GM18870 (cell line): ENCODE data around the gene CLCNKA.
"Not testable (repeated sequence)": the region's sequence is repeated elsewhere in the genome, so short reads cannot be mapped to it uniquely, and the experiment has no call there.

Source experiments
- ATAC-seq: cut with Tn5 transposase; IDR thresholded peaks from one replicate; pipeline ENCODE4 v1.9.1; 2021; ENCODE audit warnings: moderate library complexity; ENCODE audit not compliant: unreplicated experiment

Gene CLCNKA

GRCh38 chr1:16061989-16062686 is 40.3 kb downstream of the CLCNKA start:
- not testable (repeated sequence) for ATAC-seq

DNA sequence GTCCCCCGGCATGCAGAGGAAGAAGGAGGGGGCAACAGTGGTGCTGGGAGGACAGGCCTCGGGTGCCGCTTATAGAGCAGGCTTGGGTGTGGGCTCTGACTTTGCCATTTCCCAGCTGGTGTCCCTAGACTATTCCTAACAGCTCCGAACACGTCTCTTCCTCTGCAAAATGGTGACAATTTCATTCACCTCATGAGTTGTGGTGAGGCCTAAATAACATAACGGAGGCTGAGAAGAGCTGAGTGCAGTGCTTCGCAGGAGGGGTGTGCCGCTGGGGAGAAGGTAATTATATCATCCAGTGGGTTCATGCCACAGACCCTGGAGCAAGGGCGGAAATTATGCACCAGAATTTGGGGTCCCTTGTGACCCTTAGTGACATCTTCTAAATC is 40.8 kb downstream of the CLCNKA start:
- not testable (repeated sequence) for ATAC-seq

DNA sequence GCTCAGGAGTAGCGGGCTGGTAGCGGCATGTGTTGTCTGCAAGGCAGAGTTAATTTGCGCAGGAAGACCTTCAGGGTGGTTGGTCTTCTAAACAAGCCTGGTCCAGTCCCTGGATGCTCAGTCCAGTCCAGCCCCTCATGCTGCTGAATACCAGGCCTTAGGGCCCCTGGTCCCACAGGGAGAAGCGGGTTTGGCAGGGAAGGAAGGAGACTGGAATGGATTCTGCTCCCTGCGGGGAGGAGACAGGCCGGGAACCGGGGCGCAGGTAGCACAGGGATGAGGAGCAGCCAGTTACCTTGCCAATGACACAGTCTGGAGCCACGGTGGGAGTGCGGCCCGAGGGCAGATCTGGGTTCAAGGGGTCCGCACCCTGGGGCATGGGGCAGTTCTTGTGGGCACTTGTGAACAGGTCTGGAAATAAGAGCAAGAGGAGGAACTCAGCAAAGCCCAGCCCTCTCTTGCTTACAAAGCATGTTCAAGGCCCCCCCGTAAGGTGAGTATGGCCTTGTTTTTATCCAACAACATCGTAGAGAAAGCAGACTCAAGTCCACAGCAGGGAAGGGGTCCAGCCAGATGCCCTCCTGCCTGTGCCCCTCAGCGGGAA is 41.5 kb downstream of the CLCNKA start:
- no peak for ATAC-seq

DNA sequence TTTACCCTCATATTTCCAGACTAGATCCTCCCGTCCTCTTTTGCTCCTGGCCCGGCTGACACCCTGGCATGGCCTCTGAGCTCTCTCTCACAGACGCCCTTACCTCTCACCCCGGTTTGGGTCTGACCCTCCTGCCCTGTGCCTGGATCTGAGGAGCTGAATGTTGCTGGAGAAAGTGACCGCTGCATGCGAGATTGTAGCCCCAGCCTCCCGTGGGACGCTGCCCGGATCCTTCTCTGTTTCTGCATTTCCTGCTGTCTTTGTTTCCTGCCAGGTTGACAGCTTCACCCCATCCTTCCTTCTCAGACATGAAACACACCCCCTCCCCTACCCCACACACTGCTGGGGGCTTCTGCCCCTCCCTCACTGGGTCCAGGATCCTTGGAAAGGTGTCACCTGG is 42.1 kb downstream of the CLCNKA start:
- ATAC-seq, result no peak

- no peak for ATAC-seq
These were observed 42.9 kb downstream of the CLCNKA start for GRCh38 chr1:16064536-16065268.

- no peak for ATAC-seq
These were observed 43.4 kb downstream of the CLCNKA start for GRCh38 chr1:16065269-16065576.

- ATAC-seq, result no peak
These were observed 44.4 kb downstream of the CLCNKA start for GRCh38 chr1:16066245-16066644.

DNA sequence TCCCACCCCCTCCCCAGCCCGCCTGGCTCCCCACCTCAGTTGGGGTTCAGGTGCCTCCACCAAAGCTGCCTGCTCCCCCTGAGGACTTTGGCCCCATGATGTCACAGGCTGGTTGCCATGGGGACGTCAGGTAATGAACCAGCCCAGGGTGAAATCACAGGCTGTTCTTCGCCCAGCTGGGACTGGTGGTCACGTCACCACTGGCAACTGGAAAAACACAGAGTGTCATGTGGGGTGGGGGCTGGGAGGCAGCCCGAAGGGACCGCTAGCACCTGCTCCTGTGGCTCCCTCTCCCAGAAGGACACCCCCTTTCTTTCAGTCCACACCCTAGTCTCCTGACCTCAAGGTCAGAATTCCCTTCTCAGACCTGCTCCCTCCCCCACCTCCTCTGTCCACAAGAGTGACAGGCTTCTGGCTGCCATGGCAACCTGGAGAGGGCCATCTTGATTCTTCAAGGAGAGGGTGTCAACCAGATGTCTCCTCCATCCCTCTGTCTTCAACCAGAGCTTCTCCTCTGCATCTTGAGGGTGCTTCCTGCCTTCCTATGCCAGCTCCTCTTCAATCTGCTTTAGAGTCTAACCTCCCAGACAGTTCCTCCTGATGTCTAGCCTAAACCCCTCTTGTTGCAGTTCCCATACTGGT is 45.4 kb downstream of the CLCNKA start:
- no peak for ATAC-seq

DNA sequence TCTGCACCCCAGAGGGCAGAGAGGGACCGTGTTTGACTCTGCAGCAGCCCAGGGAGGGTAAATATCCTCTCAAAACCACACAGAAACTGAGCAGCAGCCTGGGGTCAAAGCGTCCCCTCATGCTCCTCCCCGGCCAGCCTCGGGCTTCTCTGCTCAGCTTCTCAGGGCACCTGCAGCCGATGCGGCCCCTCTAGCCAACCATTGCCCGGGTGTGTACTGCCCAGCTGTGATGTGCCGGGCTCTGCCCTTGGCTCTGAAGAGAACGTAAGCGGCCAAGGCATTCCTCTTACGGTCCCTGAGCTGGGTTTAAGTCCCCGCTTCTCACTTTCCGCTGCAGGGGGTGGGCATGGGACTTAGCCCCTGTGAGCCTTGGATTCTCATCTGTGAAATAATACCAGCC is 46.1 kb downstream of the CLCNKA start:
- ATAC-seq, result no peak

DNA sequence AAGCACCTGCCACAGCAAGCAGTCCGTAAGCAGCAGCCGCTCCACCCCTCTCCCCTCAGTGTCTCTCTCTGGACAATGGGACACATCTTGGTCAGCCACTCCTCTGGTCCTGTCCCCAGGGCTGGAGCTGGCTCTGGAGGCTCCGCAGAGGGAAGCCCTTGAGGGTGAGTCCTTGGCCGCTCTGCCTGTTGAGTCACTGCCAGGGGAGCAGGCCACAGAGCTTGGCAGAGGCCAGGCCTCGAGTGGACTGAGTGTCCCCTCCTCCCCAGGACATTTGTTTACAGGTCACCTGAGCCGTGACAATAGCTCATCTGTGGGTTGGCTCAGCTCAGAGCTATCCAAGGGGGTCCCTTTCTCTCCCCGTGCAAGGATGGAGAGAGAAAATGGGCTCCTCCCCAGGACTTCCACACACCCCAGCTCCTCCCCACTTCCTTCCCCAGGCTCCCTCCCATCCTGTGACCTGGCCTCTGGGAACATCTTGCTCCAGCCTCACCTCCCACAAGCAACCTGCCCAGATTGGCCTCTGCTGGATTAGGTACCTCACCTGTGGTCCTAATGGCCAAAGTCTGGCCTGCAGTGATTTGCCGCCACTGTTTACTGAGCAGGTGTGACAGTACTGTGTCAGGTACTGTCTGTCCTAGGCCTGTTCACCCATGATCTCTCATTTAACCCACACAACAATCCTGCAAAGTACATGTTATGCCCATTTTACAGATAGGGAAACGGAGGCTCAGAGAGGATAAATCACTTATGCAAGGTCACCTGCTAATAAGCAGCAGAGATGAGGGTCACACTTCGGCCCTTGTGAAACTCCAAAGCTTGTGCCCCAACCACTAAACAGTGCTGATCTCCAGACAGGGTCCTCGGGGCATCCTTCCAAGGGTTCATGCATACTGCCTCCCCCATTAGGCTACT is 46.8 kb downstream of the CLCNKA start:
- no peak for ATAC-seq

DNA sequence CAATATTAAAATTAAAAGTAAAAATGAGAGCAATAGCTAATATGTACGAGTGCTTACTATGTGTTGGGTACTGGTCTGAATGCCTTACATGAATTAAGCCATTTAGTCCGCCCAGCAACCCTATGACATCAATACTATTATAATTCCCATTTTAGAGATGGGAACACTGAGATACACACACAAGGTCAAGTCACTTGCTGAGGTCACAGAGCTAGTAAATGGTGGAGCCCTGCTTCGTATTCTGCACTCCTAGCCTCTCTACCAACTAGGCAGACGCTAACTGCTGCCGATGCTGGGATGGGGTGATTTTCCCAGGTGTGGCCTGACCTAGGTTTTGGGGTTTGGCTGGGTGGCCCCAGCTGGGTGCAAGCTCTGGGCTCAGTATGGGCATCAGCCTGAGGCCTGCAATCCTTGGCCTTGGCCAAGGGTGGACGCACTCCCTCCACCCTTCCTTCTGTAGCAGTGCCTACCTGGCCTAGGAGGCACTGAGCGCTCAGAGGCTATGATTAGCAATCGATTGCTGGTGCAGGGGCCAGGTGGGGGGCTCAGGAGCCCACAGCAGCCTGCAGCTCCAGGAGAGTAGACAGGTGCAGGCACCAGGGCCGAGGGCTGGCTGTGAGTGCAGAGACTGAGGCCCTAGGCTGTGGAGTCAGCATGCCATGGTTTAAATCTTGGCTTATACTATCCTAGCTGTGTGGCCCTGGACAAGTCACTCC is 49.0 kb downstream of the CLCNKA start:
- ATAC-seq, result no peak

DNA sequence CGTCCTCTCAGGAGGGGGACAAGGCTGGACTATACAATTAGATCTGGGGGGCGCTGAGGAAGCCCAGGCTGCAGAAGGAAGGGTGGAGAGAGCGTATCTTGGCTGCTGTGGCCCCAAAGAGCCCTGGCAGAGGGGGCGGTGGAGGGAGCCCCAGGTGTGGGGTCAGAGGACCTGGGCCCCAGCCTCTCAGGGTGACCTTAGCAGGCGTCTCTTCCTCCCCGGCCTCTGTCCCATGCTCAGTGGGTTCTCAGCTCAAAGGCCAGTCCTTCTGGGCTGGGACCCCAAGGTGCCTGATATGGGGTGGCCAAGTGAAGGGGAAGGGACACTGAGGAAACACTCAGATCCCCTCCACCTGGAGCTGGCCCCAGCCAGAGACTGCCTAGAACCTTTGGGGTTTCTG is 49.8 kb downstream of the CLCNKA start:
- no peak for ATAC-seq

- ATAC-seq, result no peak
These were observed 50.3 kb downstream of the CLCNKA start for GRCh38 chr1:16072095-16072494.

GRCh38 chr1:16072616-16073484 is 51.0 kb downstream of the CLCNKA start:
- ATAC-seq, result no peak

GRCh38 chr1:16073490-16074119 is 51.8 kb downstream of the CLCNKA start, which contains the start of gene FAM131C:
FAM131C (minus strand) TSS chr1:16073651; CDS start chr1:16073442, 209 bp downstream.
- ATAC-seq, result no peak

- ATAC-seq, result no peak
These were observed 52.4 kb downstream of the CLCNKA start for GRCh38 chr1:16074217-16074616.

GRCh38 chr1:16075337-16076030 is 53.6 kb downstream of the CLCNKA start:
- no peak for ATAC-seq
